ENCODE measurements around the gene C18orf32.

Gene C18orf32

GRCh38 chr18:49441338-49441938 is 45.6 kb downstream of the C18orf32 start:
- H3K4me3 ChIP-seq (ENCODE audit: low read length): no peak overlapping the region
- peaks cover 79% of the 10 kb centered on the region for H3K79me2 ChIP-seq (ENCODE audit: control insufficient read depth, low read length)

GRCh38 chr18:49435170-49435569 is 51.9 kb downstream of the C18orf32 start:
- TF ChIP-seq EZH2phosphoT487 (IDR thresholded peaks at IDR 0.05; ENCODE audit: borderline replicate concordance, low read length): no peak
- TF ChIP-seq CTCF (IDR thresholded peaks at IDR 0.05; ENCODE audit: low read depth, low read length, poor library complexity, severe bottlenecking): no peak
- Histone ChIP-seq H3K79me2 (ENCODE audit: control insufficient read depth, low read length) (peaks cover 72% of the 10 kb centered on the region), H3K9me3 (ENCODE audit: control insufficient read depth, insufficient read depth, low read length) (no peaks in the 10 kb centered on the region), H3K27ac (ENCODE audit: low read depth, low read length) (no peak overlapping the region), H3K4me2 (ENCODE audit: low read length) (no peak overlapping the region), H3K36me3 (ENCODE audit: control insufficient read depth, low read length) (no peaks in the 10 kb centered on the region; the same call in 1 of the 2 replicates), H3K4me3 (ENCODE audit: low read length) (no peak overlapping the region), H3K27me3 (ENCODE audit: control insufficient read depth, low read length) (no peaks in the 10 kb centered on the region), H3F3A (ENCODE audit: control insufficient read depth, insufficient read depth) (peaks cover 2% of the 10 kb centered on the region; the same call in 1 of the 2 replicates), H3K4me1 (ENCODE audit: control insufficient read depth, low read length) (no peaks in the 10 kb centered on the region), H3K9me2 (replicated peaks; ENCODE audit: control insufficient read depth, low read length) (no peaks in the 10 kb centered on the region), H4K20me1 (ENCODE audit: control insufficient read depth, insufficient read depth, low read depth, low read length) (no peaks in the 10 kb centered on the region; the same call in none of the 2 replicates)

More at GRCh38 chr18:49441338-49441938, 45.6 kb downstream of the C18orf32 start:
- no peaks in the 10 kb centered on the region for H3K9me2 ChIP-seq (replicated peaks; ENCODE audit: control insufficient read depth, low read length)
- H3K4me2 ChIP-seq (ENCODE audit: low read length): no peak overlapping the region
- no peaks in the 10 kb centered on the region; the same call in 1 of the 2 replicates for H4K20me1 ChIP-seq (ENCODE audit: control insufficient read depth, insufficient read depth, low read depth, low read length)
- H3K4me1 ChIP-seq (ENCODE audit: control insufficient read depth, low read length): no peaks in the 10 kb centered on the region
- 0 out of 2 replicates have a peak, but pooled peaks cover 3% of the 10 kb centered on the region for H3K36me3 ChIP-seq (ENCODE audit: control insufficient read depth, low read length)
- H3K27me3 ChIP-seq (ENCODE audit: control insufficient read depth, low read length): no peaks in the 10 kb centered on the region
- no peaks in the 10 kb centered on the region for H3K9me3 ChIP-seq (ENCODE audit: control insufficient read depth, insufficient read depth, low read length)
- no peak overlapping the region for H3K27ac ChIP-seq (ENCODE audit: low read depth, low read length)
- no peak for TF ChIP-seq CTCF (IDR thresholded peaks at IDR 0.05; ENCODE audit: low read depth, low read length, poor library complexity, severe bottlenecking)
- no peak for TF ChIP-seq EZH2phosphoT487 (IDR thresholded peaks at IDR 0.05; ENCODE audit: borderline replicate concordance, low read length)
- no peaks in the 10 kb centered on the region for H3F3A ChIP-seq (ENCODE audit: control insufficient read depth, insufficient read depth)

GRCh38 chr18:49432602-49433001 is 54.4 kb downstream of the C18orf32 start:
- Histone ChIP-seq H3K9me2 (replicated peaks; ENCODE audit: control insufficient read depth, low read length) (no peaks in the 10 kb centered on the region), H3K4me2 (ENCODE audit: low read length) (no peak overlapping the region), H3K27me3 (ENCODE audit: control insufficient read depth, low read length) (no peaks in the 10 kb centered on the region), H3K27ac (ENCODE audit: low read depth, low read length) (no peak overlapping the region), H3K9me3 (ENCODE audit: control insufficient read depth, insufficient read depth, low read length) (no peaks in the 10 kb centered on the region), H3F3A (ENCODE audit: control insufficient read depth, insufficient read depth) (peaks cover 5% of the 10 kb centered on the region; the same call in 1 of the 2 replicates), H4K20me1 (ENCODE audit: control insufficient read depth, insufficient read depth, low read depth, low read length) (no peaks in the 10 kb centered on the region; the same call in 1 of the 2 replicates), H3K4me1 (ENCODE audit: control insufficient read depth, low read length) (no peaks in the 10 kb centered on the region), H3K36me3 (ENCODE audit: control insufficient read depth, low read length) (peaks cover 23% of the 10 kb centered on the region), H3K4me3 (ENCODE audit: low read length) (no peak overlapping the region), H3K79me2 (ENCODE audit: control insufficient read depth, low read length) (peaks cover 52% of the 10 kb centered on the region)
- TF ChIP-seq CTCF (IDR thresholded peaks at IDR 0.05; ENCODE audit: low read depth, low read length, poor library complexity, severe bottlenecking): no peak
- TF ChIP-seq EZH2phosphoT487 (IDR thresholded peaks at IDR 0.05; ENCODE audit: borderline replicate concordance, low read length): no peak

Measured in DOHH2 (cell line).